ENCODE results near the gene DLX1. TPM values are rescaled to one million over a fixed set of nuclear protein-coding genes. Genes with fewer than 3 reads are reported as not detected.

Gene DLX1
- total RNA-seq (2011; cell fraction: chromatin; rRNA removed; ENCODE audit: low replicate concordance): 20.0 and 37.1 TPM in 2 replicates
- total RNA-seq (2011; cell fraction: nucleolus; rRNA removed): 24.7 and 25.5 TPM in 2 replicates
- total RNA-seq (2011; cell fraction: nucleoplasm; rRNA removed): 16.4 and 21.0 TPM in 2 replicates
- 9.6 and 11.1 TPM in 2 replicates for total RNA-seq (2014; rRNA removed)
- 5.4 and 6.3 TPM in 2 replicates for total RNA-seq (2014; rRNA removed; fragmentation: Illumina TruSeq; extraction: Trizol)
- 9.8 and 9.9 TPM in 2 replicates for total RNA-seq (2015; rRNA removed; fragmentation: Illumina TruSeq; extraction: Trizol)
- 16.1 and 19.0 TPM in 2 replicates for total RNA-seq (2021)
- polyA plus RNA-seq (2011; rRNA removed): 8.0 and 13.5 TPM in 2 replicates
- 12.3 and 14.0 TPM in 2 replicates for polyA plus RNA-seq (2011; cell fraction: cytosol; rRNA removed)
- 69.1 and 75.6 TPM in 2 replicates for polyA plus RNA-seq (2011; cell fraction: nucleus; rRNA removed)
- polyA plus RNA-seq (2012): 12.3 and 39.4 TPM in 2 replicates
- 13.6 and 15.6 TPM in 2 replicates for polyA plus RNA-seq (2014; fragmentation: Illumina TruSeq; extraction: Trizol)
- polyA plus RNA-seq (2014; fragmentation: Nextera tagmentation; extraction: Ambion mirVana): 1 to 10 TPM; 1.9 to 2.0 TPM
- polyA plus RNA-seq (2014; rRNA removed): 26.2 and 26.5 TPM in 2 replicates
- polyA minus RNA-seq (2011; rRNA and poly(A)+ RNA removed): 2.3 and 4.3 TPM in 2 replicates
- 4.1 and 9.0 TPM in 2 replicates for polyA minus RNA-seq (2011; cell fraction: cytosol; rRNA and poly(A)+ RNA removed)
- 13.7 and 28.1 TPM in 2 replicates for polyA minus RNA-seq (2011; cell fraction: nucleus; rRNA and poly(A)+ RNA removed)
- Bru-seq, nascent RNA: percentile 80 among the genes with signal in this experiment
- BruChase-seq, experiment 1, labeled RNA remaining after a 2-hour chase: percentile 83 among the genes with signal in this experiment
- percentile 84 among the genes with signal in this experiment for BruChase-seq, experiment 2, labeled RNA remaining after a 6-hour chase
- long read RNA-seq, experiment 1, transcript DLX1-203 (3 exons, 2,640 nt): major isoform, 9 of 48 reads
- long read RNA-seq, experiment 1, partial matches to known transcripts: 0 of 48 reads
- long read RNA-seq, experiment 1, other reads (novel, unspliced or antisense): 35 of 48 reads
- long read RNA-seq, experiment 2, partial matches to known transcripts: 0 of 10 reads
- long read RNA-seq, experiment 2, other reads (novel, unspliced or antisense): 7 of 10 reads
- long read RNA-seq, experiment 3, partial matches to known transcripts: 0 of 6 reads
- long read RNA-seq, experiment 3, other reads (novel, unspliced or antisense): 3 of 6 reads

- Histone ChIP-seq H3K9ac (ENCODE audit: insufficient read depth in 1 of 2, low read depth in 2 of 2, low read length in 2 of 2) (peak within 1 kb of the TSS; percentile 79 to 95), H3K27ac (ENCODE audit: extremely low read depth, low read depth, low read length) (peak within 1 kb of the TSS; percentile 81), H3K79me2 (ENCODE audit: control insufficient read depth, insufficient read depth, low read length) (peaks cover 8% of the 10 kb centered on the region; the same call in 2 of the 3 replicates), H3K9me1 (ENCODE audit: control insufficient read depth, insufficient read depth, low read length) (no peaks in the 10 kb centered on the region), H4K20me1 (replicated peaks; ENCODE audit: control insufficient read depth, insufficient read depth, low read length) (no peaks in the 10 kb centered on the region), H3K36me3 (ENCODE audit: control insufficient read depth, insufficient read depth, low read length) (peaks cover 20% of the 10 kb centered on the region; the same call in 1 of the 3 replicates), H3K4me3 (peak within 1 kb of the TSS; percentile 65), H3K27me3 (ENCODE audit: control insufficient read depth in 2 of 2, insufficient read depth in 2 of 2, low read length in 2 of 2) (no peaks in the 10 kb centered on the region), H3K4me1 (replicated peaks in 1 of 2; ENCODE audit: control insufficient read depth in 2 of 2, insufficient read depth in 2 of 2, low read length in 2 of 2) (peaks cover 7 to 42% of the 10 kb centered on the region in 2 experiments; a peak in 4 of 5 replicates), H3K4me2 (ENCODE audit: insufficient read depth, low read length) (peak within 1 kb of the TSS; percentile 94), H2AFZ (ENCODE audit: low read depth, low read length) (peak within 1 kb of the TSS; percentile 99), H3K9me3 (replicated peaks; ENCODE audit: control insufficient read depth, insufficient read depth, low read depth, low read length) (no peaks in the 10 kb centered on the region)
- ChIA-PET POLR2A (interaction anchor here (0.5 to 1.7 kb wide), 19 partner anchors 9 to 398 kb away, joined by 3 to 14 read pairs (median 4); partner anchors contain the start of genes DYNC1I2 and SLC25A12), CTCF (ENCODE audit: low intra/inter-chr PET ratio) (interaction anchor here (0.7 kb wide), 1 partner anchor 162 kb away, joined by 3 read pairs; no protein-coding TSS in a partner anchor)
- ATAC-seq (peak; percentile 48), DNase-seq (ENCODE audit: extremely low read depth in 1 of 4, low spot score in 3 of 4) (peak in 3 of 4 experiments; percentile 50 to 62 (median 52)), FAIRE-seq (no peak)
- intact Hi-C loops (cut with micrococcal nuclease): loop anchor here (1.0 to 2.0 kb wide), 3 partner anchors 13 to 85 kb away; no protein-coding TSS in a partner anchor
- 3% methylated on average over 27 of the region's 34 CpGs for WGBS (ENCODE audit: insufficient coverage, low coverage, missing lambda C conversion rate)
- TSS peak; percentile 78 for BruUV-seq (replicated peaks)
- in situ Hi-C loops (cut with MboI): no loop called here
- 0 out of 2 replicates have a peak, but pooled peaks have one; percentile 59 for TF ChIP-seq NR1H2 (CRISPR knock-in tag; IDR thresholded peaks at IDR 0.05)
- TF ChIP-seq HES1 (IDR thresholded peaks at IDR 0.05; ENCODE audit: low read depth): no peak
- TF ChIP-seq ZNF584 (CRISPR knock-in tag; IDR thresholded peaks at IDR 0.05; ENCODE audit: low read depth): no peak
- no peak for TF ChIP-seq ZC3H8 (IDR thresholded peaks at IDR 0.05)
- TF ChIP-seq NR2C1 (IDR thresholded peaks at IDR 0.05): no peak
- no peak for TF ChIP-seq NR2C1 (tag; IDR thresholded peaks at IDR 0.05)
- TF ChIP-seq ID3 (CRISPR knock-in tag; IDR thresholded peaks at IDR 0.05): no peak
- peak; percentile 24; the same call in 1 of the 2 replicates for TF ChIP-seq ID3 (tag; IDR thresholded peaks at IDR 0.05)
- TF ChIP-seq ATF7 (IDR thresholded peaks at IDR 0.05): no peak
- peak; percentile 12 for TF ChIP-seq TBP (optimal IDR thresholded peaks at IDR 0.05; ENCODE audit: low read depth, low read length)
- TF ChIP-seq CXXC5 (CRISPR knock-in tag; IDR thresholded peaks at IDR 0.05): no peak
- no peak for TF ChIP-seq RBM25 (IDR thresholded peaks at IDR 0.05; ENCODE audit: low read depth, low read length, severe bottlenecking)
- no peak for TF ChIP-seq XRCC4 (IDR thresholded peaks at IDR 0.05; ENCODE audit: extremely low read depth, insufficient read depth, insufficient read length)
- no peak for TF ChIP-seq ARID3B (CRISPR knock-in tag; IDR thresholded peaks at IDR 0.05; ENCODE audit: borderline replicate concordance)
Observed at GRCh38 chr2:172085460-172086159, at the start of gene DLX1. TSS of gene DLX1 (plus strand) at chr2:172085507. CDS start at chr2:172085678, 171 bp downstream.

Measured in K562 (cell line).